ENCODE results near the gene NEDD9.

GRCh38 chr6:11166948-11167347 is 65.5 kb downstream of the NEDD9 start:
- TF ChIP-seq, protein P1, sequence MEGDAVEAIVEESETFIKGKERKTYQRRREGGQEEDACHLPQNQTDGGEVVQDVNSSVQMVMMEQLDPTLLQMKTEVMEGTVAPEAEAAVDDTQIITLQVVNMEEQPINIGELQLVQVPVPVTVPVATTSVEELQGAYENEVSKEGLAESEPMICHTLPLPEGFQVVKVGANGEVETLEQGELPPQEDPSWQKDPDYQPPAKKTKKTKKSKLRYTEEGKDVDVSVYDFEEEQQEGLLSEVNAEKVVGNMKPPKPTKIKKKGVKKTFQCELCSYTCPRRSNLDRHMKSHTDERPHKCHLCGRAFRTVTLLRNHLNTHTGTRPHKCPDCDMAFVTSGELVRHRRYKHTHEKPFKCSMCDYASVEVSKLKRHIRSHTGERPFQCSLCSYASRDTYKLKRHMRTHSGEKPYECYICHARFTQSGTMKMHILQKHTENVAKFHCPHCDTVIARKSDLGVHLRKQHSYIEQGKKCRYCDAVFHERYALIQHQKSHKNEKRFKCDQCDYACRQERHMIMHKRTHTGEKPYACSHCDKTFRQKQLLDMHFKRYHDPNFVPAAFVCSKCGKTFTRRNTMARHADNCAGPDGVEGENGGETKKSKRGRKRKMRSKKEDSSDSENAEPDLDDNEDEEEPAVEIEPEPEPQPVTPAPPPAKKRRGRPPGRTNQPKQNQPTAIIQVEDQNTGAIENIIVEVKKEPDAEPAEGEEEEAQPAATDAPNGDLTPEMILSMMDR (IDR thresholded peaks at IDR 0.05; ENCODE audit: low read depth, low read length), result no peak
- no peak for TF ChIP-seq POLR2A (IDR thresholded peaks at IDR 0.05; ENCODE audit: extremely low read depth, insufficient read length)
- TF ChIP-seq, protein P2, sequence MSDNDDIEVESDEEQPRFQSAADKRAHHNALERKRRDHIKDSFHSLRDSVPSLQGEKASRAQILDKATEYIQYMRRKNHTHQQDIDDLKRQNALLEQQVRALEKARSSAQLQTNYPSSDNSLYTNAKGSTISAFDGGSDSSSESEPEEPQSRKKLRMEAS (IDR thresholded peaks at IDR 0.05; ENCODE audit: low read depth, low read length), result no peak

Data from NB4 (cell line).